ENCODE data around the gene ZSCAN2. TPM values are rescaled to one million over a fixed set of nuclear protein-coding genes. Genes with fewer than 3 reads are reported as not detected.

The ZSCAN2 gene
- total and polyA plus RNA-seq, 10 donors: 4.6 to 15.1 (median 9.9) TPM

DNA sequence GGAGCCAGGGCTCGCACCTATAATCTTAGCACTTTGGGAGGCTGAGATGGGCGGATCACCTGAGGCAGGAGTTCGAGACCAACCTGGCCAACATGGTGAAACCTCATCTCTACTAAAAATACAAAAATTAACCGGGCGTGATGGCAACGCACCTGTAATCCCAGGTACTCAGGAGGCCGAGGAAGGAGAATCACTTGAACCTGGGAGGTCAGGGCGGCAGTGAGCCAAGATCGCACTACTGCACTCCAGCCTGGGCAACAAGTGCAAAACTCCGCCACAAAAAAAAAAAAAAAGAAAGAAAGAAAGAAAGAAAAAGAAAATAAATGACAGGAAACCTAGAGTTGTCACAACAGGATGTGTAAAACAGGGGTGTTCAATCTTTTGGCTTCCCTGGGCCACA is 60.2 kb downstream of the ZSCAN2 start:
- WGBS, 5 donors: 89 to 97% (median 96%) methylated on average over 10 of the region's 10 CpGs
- Histone ChIP-seq H3K9me3 (no peaks in the 10 kb centered on the region), H3K36me3 (peaks cover 0 to 31% (median 6%) of the 10 kb centered on the region in 6 donors), H3K4me3 (no peak overlapping the region), H3K27ac (no peak overlapping the region), H3K4me1 (peaks cover 4 to 37% (median 23%) of the 10 kb centered on the region in 6 donors), H3K27me3 (replicated peaks in 1 of 7) (no peaks in the 10 kb centered on the region)
- intact Hi-C loops (cut with DNase I; ENCODE audit: low total_unique reads): no loop called here
- no peak for DNase-seq
- TF ChIP-seq POLR2AphosphoS5 (IDR thresholded peaks at IDR 0.05) (no peak), POLR2A (IDR thresholded peaks at IDR 0.05) (no peak)
- TF ChIP-seq, protein P1, sequence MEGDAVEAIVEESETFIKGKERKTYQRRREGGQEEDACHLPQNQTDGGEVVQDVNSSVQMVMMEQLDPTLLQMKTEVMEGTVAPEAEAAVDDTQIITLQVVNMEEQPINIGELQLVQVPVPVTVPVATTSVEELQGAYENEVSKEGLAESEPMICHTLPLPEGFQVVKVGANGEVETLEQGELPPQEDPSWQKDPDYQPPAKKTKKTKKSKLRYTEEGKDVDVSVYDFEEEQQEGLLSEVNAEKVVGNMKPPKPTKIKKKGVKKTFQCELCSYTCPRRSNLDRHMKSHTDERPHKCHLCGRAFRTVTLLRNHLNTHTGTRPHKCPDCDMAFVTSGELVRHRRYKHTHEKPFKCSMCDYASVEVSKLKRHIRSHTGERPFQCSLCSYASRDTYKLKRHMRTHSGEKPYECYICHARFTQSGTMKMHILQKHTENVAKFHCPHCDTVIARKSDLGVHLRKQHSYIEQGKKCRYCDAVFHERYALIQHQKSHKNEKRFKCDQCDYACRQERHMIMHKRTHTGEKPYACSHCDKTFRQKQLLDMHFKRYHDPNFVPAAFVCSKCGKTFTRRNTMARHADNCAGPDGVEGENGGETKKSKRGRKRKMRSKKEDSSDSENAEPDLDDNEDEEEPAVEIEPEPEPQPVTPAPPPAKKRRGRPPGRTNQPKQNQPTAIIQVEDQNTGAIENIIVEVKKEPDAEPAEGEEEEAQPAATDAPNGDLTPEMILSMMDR (IDR thresholded peaks at IDR 0.05 in 8 of 11, conservative IDR thresholded peaks at IDR 0.05 in 3 of 11): no peak

DNA sequence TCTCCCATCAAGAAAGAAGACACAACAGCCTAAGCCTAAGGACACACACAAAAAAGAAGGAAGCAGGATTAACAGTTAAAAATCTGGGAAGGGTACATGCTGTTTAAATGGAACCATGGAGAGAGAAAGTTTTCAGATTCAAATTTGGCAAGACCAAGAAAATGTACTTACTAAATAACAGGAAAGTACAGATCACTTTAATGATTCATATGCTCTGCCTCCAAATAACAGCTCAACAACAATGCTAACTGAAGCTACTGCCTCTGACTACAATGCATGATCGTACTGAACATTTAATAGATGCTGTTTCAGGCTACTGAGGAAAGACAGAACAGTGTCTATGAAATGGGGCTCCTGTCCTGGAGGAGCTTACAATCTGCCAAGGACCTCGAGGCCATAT is 65.6 kb downstream of the ZSCAN2 start:
- H3K27ac ChIP-seq: no peak overlapping the region
- intact Hi-C loops (cut with DNase I; ENCODE audit: low total_unique reads): no loop called here
- WGBS, 5 donors: 76 to 91% (median 88%) methylated on average over 2 of the region's 2 CpGs

DNA sequence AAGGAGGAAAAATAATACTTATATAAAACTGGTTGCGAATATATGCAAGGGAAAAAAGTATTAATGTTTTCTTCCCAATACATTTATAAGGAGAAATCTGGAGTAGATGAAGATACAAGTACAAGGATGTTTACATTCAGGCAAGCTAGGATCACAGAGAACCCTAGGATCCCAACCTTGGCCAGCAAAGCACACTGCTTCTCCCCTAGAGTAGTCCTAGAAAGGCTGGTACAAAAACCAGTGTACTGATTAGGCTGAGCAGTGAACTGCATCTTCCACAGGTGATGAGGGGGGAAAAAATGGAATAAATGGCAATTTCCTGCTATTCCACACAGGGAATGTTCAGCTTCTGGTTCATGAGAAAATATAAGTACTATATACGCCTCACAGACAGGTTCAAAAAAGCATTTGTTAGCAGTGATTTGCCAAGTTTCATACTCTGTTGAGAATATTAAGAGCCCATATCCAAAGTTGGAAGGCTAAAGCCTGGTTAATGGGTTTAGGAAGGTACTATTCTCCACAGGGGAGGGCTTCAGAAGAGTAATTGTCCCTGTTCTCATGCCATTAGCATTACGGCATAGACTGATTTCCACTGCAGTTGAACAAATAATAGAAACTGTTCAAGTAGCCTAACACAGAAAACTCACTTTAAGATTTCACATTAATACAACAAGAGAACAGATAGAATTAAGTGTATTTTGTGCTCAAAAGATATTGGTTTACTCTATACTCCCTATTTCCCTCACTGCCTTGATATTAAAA is 67.6 kb downstream of the ZSCAN2 start:
- Histone ChIP-seq H3K27me3 (replicated peaks in 1 of 7) (no peaks in the 10 kb centered on the region), H3K4me3 (no peak overlapping the region), H3K36me3 (peaks cover 0 to 94% (median 34%) of the 10 kb centered on the region in 6 donors), H3K4me1 (no peaks in the 10 kb centered on the region), H3K9me3 (no peaks in the 10 kb centered on the region), H3K27ac (no peak overlapping the region)
- no peak for DNase-seq
- TF ChIP-seq POLR2A (IDR thresholded peaks at IDR 0.05) (no peak), POLR2AphosphoS5 (IDR thresholded peaks at IDR 0.05) (no peak)
- TF ChIP-seq, protein P1 (IDR thresholded peaks at IDR 0.05 in 8 of 11, conservative IDR thresholded peaks at IDR 0.05 in 3 of 11): no peak
- intact Hi-C loops (cut with DNase I; ENCODE audit: low total_unique reads): no loop called here
- WGBS, 5 donors: 96 to 100% (median 98%) methylated on average over 3 of the region's 3 CpGs

More for the DNA sequence above, 65.6 kb downstream of the ZSCAN2 start:
- H3K4me3 ChIP-seq: no peak overlapping the region
- H3K9me3 ChIP-seq: no peaks in the 10 kb centered on the region
- H3K4me1 ChIP-seq: no peaks in the 10 kb centered on the region
- no peaks in the 10 kb centered on the region for H3K27me3 ChIP-seq (replicated peaks in 1 of 7)
- DNase-seq: no peak
- TF ChIP-seq POLR2A (IDR thresholded peaks at IDR 0.05): no peak
- TF ChIP-seq, protein P1 (IDR thresholded peaks at IDR 0.05 in 8 of 11, conservative IDR thresholded peaks at IDR 0.05 in 3 of 11): no peak
- TF ChIP-seq POLR2AphosphoS5 (IDR thresholded peaks at IDR 0.05): no peak
- H3K36me3 ChIP-seq: peaks cover 0 to 78% (median 34%) of the 10 kb centered on the region in 6 donors

GRCh38 chr15:84669726-84670125 is 68.9 kb downstream of the ZSCAN2 start:
- Histone ChIP-seq H3K4me3 (no peak overlapping the region), H3K4me1 (no peaks in the 10 kb centered on the region), H3K9me3 (no peaks in the 10 kb centered on the region), H3K27me3 (replicated peaks in 1 of 7) (no peaks in the 10 kb centered on the region), H3K36me3 (peaks cover 0 to 96% (median 40%) of the 10 kb centered on the region in 6 donors), H3K27ac (no peak overlapping the region)
- WGBS, 5 donors: 87 to 94% (median 92%) methylated on average over 8 of the region's 8 CpGs
- TF ChIP-seq POLR2AphosphoS5 (IDR thresholded peaks at IDR 0.05) (no peak), POLR2A (IDR thresholded peaks at IDR 0.05) (no peak)
- TF ChIP-seq, protein P1 (IDR thresholded peaks at IDR 0.05 in 8 of 11, conservative IDR thresholded peaks at IDR 0.05 in 3 of 11): no peak
- intact Hi-C loops (cut with DNase I; ENCODE audit: low total_unique reads): no loop called here
- no peak for DNase-seq
